ENCODE results near the gene HOXB3.
"Not testable (repeated sequence)": the region's sequence is repeated elsewhere in the genome, so short reads cannot be mapped to it uniquely, and the experiment has no call there.

The HOXB3 gene

DNA sequence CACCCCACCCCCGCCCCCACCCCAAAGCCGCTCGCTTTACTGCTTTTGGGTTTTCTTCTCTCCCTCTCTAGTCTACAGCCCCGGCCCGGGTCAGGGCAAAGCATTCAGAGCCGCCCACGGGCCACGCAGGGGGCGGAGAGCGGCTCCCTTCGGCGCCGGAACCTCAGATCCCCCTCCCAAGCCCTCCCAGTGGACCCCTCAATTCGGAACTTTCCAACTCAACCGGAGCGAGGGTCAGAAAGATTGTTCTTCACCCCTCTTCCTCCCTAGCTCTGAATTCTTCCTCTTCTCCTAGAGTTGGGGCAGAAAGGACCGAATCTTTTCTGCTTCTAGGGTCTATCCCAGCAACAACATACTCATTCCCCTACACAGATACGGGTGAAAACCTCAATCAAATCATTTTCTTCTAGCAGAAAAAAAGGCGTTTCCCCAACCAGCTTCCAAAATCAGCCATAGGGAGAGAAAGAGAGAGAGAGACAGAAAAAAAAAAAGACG is 46.1 kb downstream of the HOXB3 start:
- Mint-ChIP-seq H3K27me3 (ENCODE audit: low read depth) (peaks cover 5% of the 10 kb centered on the region), H3K36me3 (ENCODE audit: low read depth) (peaks cover 24% of the 10 kb centered on the region), H3K4me3 (peak overlapping the region; percentile 96), H3K9me3 (no peaks in the 10 kb centered on the region), H3K4me1 (ENCODE audit: low read depth) (peaks cover 53% of the 10 kb centered on the region), H3K27ac (peak overlapping the region; percentile 95)

DNA sequence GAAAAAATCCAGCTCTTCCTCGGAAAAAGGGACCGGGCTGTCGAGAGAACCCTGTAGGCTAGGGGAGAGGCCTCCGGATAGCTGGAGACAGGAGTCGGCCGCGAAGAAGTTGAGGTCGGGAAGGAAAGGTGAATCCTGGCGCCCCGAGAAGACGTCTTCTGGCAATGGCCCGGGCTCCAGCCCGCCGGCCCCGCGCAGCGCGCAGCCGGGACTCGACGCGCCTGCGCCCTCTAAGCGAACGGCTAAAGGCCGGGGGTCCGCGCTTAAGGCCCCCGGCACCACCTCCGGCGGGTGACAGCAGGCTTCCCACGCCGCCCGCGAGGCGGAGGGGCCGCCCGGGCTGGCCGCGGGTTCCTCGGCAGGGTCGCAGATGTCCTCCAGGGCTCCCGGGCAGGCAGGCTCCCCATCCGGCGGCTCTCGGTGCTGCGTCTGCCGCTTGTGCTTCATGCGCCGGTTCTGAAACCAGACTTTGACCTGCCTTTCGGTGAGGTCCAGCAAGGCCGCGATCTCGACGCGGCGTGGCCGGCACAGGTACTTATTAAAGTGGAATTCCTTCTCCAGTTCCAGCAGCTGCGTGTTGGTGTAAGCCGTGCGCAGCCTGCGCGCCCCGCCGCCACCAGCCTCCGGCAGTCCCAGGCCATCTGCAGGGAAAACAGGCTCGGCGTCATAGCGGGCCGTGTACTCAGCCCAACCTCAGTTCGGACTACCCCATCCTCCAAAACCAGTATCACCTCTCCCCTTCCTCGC is 46.8 kb downstream of the HOXB3 start:
- Mint-ChIP-seq H3K36me3 (ENCODE audit: low read depth) (peaks cover 24% of the 10 kb centered on the region), H3K4me3 (peak overlapping the region; percentile 99), H3K27ac (peak overlapping the region; percentile 97), H3K9me3 (no peaks in the 10 kb centered on the region), H3K4me1 (ENCODE audit: low read depth) (peaks cover 47% of the 10 kb centered on the region), H3K27me3 (ENCODE audit: low read depth) (peaks cover 5% of the 10 kb centered on the region)

DNA sequence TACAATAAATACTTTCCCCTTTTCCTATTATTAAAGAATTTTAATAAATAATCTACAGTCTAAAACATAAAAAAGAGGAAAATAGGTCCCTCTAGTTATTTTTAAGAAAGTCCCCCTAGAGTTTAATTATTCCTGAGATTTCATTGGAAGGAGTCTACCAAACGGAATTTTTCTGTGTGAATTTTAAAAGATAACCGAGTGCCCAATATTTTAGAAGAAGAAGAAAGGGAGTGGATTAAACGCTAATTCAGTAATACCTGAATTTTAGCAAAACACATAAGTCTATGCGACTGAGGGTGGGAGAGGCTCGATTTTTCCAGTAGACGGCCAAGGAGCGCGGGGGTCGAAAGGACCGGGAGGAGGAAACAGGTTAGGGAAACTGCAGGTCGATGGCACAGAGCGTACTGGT is 47.3 kb downstream of the HOXB3 start:
- Mint-ChIP-seq H3K4me1 (ENCODE audit: low read depth) (peaks cover 43% of the 10 kb centered on the region), H3K27ac (peak overlapping the region; percentile 97), H3K4me3 (peak overlapping the region; percentile 99), H3K27me3 (ENCODE audit: low read depth) (peaks cover 5% of the 10 kb centered on the region), H3K9me3 (no peaks in the 10 kb centered on the region), H3K36me3 (ENCODE audit: low read depth) (peaks cover 24% of the 10 kb centered on the region)

DNA sequence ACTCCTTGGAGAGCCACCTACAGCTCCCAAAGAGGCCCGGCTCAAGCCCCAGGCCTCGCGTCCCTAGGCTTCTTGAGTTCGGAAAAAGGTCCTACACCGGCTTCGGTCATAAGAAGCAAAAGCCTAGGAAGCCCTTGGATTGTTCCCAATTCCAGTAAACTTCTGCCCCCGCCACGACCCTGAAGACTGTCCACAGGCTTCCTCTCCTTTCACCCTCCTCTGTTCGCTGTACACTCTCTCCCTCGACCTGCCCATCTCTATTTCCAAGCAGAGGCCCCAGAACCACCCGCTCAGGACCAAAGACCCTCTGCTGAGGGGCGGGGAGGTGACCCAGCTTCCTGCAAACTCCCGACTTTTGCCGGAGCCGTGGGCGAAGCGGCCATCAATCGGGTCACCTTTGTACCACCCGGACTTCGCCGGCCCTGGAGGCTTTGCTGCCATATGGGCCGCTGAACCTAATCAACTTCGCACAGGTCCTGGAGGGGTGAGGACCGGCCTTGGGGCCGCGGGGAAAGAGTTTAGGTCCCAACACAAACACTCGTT is 47.9 kb downstream of the HOXB3 start:
- H3K27ac Mint-ChIP-seq = peak overlapping the region; percentile 99
- H3K36me3 Mint-ChIP-seq (ENCODE audit: low read depth) = peaks cover 24% of the 10 kb centered on the region
- H3K4me3 Mint-ChIP-seq = peak overlapping the region; percentile 99
- H3K27me3 Mint-ChIP-seq (ENCODE audit: low read depth) = peaks cover 5% of the 10 kb centered on the region
- H3K9me3 Mint-ChIP-seq = no peaks in the 10 kb centered on the region
- H3K4me1 Mint-ChIP-seq (ENCODE audit: low read depth) = peaks cover 39% of the 10 kb centered on the region

DNA sequence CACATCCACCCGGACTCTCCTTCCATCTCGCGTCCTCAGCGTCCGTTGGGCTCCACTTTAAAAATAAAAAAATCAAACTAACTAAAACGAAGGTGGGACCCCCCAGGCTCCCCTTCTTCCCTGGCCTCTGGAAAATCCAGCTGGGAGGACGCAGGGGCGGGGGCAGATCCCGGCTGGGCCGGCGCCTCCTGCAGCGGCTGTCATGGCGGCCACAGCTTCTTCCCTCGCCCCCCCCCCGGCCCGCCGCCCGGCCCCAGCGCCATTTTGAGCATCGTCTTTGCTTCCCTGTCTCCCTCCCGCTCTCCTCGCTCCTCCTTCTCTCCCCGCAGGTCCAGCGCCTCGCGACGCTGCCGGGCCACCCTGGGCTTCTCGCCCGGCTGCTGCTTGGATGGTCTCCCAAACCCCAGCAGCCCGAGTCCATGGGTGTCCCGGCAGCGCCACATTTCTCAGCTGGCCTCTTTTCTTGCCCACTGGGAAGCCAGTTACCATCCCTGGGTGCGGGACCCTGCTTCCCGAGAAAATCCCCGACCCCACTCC is 48.4 kb downstream of the HOXB3 start:
- Mint-ChIP-seq H3K4me1 (ENCODE audit: low read depth) (peaks cover 35% of the 10 kb centered on the region), H3K27me3 (ENCODE audit: low read depth) (peaks cover 7% of the 10 kb centered on the region), H3K4me3 (peak overlapping the region; percentile 99), H3K9me3 (no peaks in the 10 kb centered on the region), H3K36me3 (ENCODE audit: low read depth) (peaks cover 24% of the 10 kb centered on the region), H3K27ac (peak overlapping the region; percentile 99)

DNA sequence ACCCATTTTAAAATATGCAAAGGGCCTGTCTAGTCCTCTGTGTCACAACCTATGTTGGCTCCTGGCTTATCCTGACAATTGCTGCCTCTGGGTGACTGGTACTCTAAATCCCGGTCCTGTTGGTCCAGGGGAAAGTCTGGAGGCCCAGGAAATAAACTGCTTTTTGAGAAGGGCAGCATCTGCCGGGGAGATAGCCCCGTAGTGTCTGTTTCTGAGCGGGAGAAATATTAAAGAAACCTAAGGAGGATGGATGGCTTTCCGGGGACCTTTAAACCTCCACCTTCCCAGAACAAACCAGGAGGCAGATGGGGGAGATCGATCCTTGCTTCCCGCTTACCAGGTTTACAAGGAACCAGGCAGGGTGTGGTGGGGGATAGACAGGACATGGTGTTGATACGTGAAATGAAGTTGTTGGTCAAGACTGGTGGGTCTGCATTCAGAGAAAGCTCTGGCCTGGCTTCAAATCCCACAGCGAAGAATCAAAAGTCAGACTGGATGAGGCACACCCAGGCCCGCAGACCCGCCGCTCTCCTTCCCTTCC is 48.9 kb downstream of the HOXB3 start:
- H3K4me3 Mint-ChIP-seq = peak overlapping the region; percentile 99
- peaks cover 30% of the 10 kb centered on the region for H3K4me1 Mint-ChIP-seq (ENCODE audit: low read depth)
- H3K27me3 Mint-ChIP-seq (ENCODE audit: low read depth) = peaks cover 9% of the 10 kb centered on the region
- H3K27ac Mint-ChIP-seq = peak overlapping the region; percentile 99
- H3K36me3 Mint-ChIP-seq (ENCODE audit: low read depth) = peaks cover 24% of the 10 kb centered on the region
- no peaks in the 10 kb centered on the region for H3K9me3 Mint-ChIP-seq

DNA sequence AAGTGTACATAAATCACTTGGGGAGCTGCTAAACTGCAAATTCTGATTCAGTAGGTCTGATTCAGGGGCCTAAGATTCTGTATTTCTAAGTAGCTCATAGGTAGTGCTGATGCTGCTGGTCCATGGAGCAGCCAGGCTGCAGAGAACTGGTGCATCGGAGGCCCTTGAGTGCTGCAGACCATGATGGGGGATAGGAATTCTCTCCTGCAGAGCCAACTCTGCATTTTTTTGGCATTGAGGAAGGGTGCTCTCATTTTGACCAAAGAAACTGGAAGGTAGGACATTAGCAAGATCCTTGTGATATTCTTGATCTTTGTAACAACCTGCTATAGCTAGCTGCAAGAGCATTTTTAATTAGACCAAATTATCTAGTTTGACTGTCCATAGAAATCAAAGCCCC is 49.8 kb downstream of the HOXB3 start:
- peaks cover 22% of the 10 kb centered on the region for H3K4me1 Mint-ChIP-seq (ENCODE audit: low read depth)
- peaks cover 24% of the 10 kb centered on the region for H3K36me3 Mint-ChIP-seq (ENCODE audit: low read depth)
- H3K4me3 Mint-ChIP-seq = peak overlapping the region; percentile 63
- H3K27me3 Mint-ChIP-seq (ENCODE audit: low read depth) = peaks cover 9% of the 10 kb centered on the region
- peak overlapping the region; percentile 72 for H3K27ac Mint-ChIP-seq
- no peaks in the 10 kb centered on the region for H3K9me3 Mint-ChIP-seq

DNA sequence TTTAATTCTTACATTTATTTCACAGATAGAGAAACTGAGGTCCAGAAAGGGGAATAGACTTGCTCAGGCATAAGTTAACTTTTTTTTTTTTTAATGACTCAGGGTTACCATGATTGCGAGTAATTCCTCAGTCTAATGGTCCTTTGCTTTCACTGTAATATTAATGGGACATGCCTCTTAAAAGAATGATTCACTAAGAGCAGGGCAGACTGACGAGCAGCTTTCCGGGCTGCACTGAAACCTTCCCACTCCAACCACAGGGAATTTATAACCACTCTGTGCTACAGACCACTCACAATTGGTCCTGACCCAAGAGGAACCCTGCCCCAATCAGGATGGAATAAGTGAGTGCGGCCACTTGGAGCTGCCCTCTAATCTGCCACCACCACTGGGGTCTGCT is 50.9 kb downstream of the HOXB3 start:
- Mint-ChIP-seq H3K27ac (no peak overlapping the region), H3K9me3 (no peaks in the 10 kb centered on the region), H3K36me3 (ENCODE audit: low read depth) (peaks cover 24% of the 10 kb centered on the region), H3K4me1 (ENCODE audit: low read depth) (peaks cover 20% of the 10 kb centered on the region), H3K4me3 (no peak overlapping the region), H3K27me3 (ENCODE audit: low read depth) (peaks cover 9% of the 10 kb centered on the region)

DNA sequence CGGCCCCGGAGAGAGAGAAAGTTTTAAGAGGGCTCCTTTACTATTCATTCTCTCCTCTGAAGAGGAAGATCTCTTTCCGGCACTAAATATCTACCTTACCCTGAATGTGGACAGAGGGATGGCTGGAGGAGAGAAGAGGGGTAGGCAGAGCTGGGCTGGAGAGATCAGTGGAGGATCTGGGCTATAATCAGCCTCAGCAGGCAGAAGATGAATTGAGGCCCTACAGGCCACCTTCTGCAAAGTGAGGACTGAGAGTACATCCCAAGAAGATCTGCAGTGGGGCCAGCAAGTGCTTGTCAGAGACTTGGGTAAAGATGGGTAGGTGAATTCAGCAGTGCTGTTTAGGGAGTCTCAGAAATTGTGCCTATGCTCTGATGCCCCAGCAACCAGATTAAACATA is 52.7 kb downstream of the HOXB3 start:
- Mint-ChIP-seq H3K36me3 (ENCODE audit: low read depth) (peaks cover 14% of the 10 kb centered on the region), H3K4me3 (no peak overlapping the region), H3K27me3 (ENCODE audit: low read depth) (peaks cover 13% of the 10 kb centered on the region), H3K27ac (no peak overlapping the region), H3K4me1 (ENCODE audit: low read depth) (peaks cover 19% of the 10 kb centered on the region), H3K9me3 (no peaks in the 10 kb centered on the region)

DNA sequence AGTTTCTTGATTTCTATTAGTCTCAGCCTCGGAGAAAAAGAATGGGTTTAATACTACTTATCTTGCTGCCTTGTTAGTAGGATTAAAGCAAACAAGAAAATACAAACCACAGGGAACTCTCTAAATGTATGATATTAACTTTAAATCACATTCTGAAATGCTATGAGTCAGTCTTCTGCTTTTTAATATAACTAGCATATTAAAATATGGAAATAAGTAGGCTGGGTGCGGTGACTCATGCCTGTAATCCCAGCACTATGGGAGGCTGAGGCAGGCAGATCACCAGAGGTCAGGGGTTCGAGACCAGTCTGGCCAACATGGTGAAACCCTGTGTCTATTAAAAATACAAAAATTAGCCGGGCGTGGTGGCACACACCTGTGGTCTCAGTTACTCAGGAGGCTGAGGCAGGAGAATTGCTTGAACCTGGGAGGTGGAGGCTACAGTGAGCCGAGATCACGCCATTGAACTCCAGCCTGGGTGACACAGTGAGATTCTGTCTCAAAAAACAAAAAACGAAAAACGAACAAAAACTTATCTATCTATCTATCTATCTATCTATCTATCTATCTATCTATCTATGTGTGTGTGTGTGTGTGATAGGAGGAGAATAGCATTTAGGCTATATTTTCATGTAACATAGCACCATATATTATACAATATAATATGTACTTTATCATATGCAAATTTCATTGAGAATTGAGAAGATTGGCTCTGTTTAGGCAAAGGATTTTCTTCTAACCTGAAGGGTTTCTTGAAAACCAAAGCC is 54.1 kb downstream of the HOXB3 start:
- peaks cover 11% of the 10 kb centered on the region for H3K4me1 Mint-ChIP-seq (ENCODE audit: low read depth)
- not testable (repeated sequence) for H3K4me3 Mint-ChIP-seq; H3K27ac Mint-ChIP-seq; H3K9me3 Mint-ChIP-seq; H3K36me3 Mint-ChIP-seq (ENCODE audit: low read depth)
- peaks cover 14% of the 10 kb centered on the region for H3K27me3 Mint-ChIP-seq (ENCODE audit: low read depth)

DNA sequence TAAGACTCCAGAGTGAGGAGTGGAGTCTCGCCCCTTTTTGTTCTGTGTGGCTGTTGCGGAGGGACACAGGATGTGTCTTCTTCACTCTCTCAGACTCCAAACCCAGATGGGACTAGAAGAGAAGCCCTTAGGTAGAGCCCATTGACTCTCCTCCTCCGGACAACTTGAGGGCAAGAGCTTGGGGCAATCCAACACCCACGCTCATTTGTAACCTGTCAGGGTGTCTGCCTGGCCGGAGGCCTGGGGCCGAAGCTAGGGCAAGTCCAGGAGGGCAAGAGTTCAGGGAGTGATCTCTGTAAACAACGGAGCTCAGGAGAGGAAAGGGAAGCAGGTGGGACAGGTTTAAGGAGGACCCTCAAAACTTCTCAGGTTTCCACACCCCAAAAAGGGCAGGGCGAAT is 57.8 kb downstream of the HOXB3 start:
- no peaks in the 10 kb centered on the region for H3K36me3 Mint-ChIP-seq (ENCODE audit: low read depth)
- H3K4me1 Mint-ChIP-seq (ENCODE audit: low read depth) = peaks cover 6% of the 10 kb centered on the region
- no peak overlapping the region for H3K27ac Mint-ChIP-seq
- H3K27me3 Mint-ChIP-seq (ENCODE audit: low read depth) = peaks cover 25% of the 10 kb centered on the region
- H3K4me3 Mint-ChIP-seq = no peak overlapping the region
- H3K9me3 Mint-ChIP-seq = no peaks in the 10 kb centered on the region

DNA sequence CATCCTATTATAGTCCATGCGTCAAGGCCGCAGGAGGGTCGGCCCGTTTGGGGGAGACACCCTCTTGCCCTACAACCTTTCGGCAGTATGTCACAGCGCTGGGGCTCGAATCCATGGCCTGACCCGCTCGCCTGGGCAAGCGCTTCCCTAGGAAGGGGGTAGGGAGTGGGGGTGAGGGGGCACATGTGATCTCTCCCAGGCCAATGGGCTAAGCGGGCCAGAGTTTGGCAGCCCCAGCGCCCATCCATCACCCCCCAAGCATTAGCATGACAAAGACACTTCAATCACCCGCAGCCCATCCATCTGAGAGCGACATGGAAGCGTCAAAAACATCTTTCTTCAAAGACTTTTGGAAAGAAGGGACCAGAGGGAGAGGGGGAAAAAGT is 59.2 kb downstream of the HOXB3 start, which contains the start of gene HOXB1:
TSS of gene HOXB1 (minus strand) at position 125 of the 386 bp plus-strand sequence. CDS start at position 18, 107 bp downstream.
- H3K9me3 Mint-ChIP-seq = no peaks in the 10 kb centered on the region
- H3K36me3 Mint-ChIP-seq (ENCODE audit: low read depth) = peaks cover 6% of the 10 kb centered on the region
- H3K27me3 Mint-ChIP-seq (ENCODE audit: low read depth) = peaks cover 30% of the 10 kb centered on the region
- no peak within 1 kb of the TSS for H3K27ac Mint-ChIP-seq
- H3K4me3 Mint-ChIP-seq = no peak within 1 kb of the TSS
- peaks cover 8% of the 10 kb centered on the region for H3K4me1 Mint-ChIP-seq (ENCODE audit: low read depth)

DNA sequence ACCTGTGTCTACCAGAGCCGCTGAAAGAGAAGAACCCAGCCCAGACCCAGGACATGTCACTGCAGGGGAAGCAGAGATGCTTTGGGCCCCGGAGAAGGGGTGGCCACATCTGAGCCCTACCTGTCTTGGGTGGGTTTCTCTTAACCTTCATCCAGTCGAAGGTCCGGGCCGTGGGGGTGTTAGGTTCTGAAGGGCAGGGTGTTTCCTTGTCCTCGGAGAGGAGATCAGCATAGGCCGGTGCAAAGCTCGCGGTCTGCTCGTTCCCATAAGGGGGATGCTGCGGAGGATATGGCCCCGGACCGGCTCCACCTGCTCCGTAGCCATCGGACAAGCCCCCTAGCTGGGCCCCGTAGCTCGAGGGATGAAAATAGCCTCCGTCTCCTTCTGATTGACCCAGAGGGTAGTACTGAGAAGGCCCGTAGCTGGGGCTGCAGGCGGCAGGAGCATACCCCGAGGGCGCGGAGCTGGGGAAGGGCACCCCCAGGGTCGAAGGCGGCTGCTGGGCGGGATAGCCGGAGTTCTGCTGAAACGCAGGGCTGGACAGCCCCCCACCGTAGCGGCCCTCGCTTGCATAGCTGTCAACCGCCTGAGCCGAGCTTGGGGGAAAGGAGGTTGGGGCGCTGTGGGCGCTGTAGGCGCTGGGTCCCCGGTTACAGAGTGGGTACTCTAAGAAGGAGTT is 59.7 kb downstream of the HOXB3 start:
- Mint-ChIP-seq H3K4me1 (ENCODE audit: low read depth) (peaks cover 9% of the 10 kb centered on the region), H3K9me3 (no peaks in the 10 kb centered on the region), H3K27ac (no peak overlapping the region), H3K4me3 (no peak overlapping the region), H3K27me3 (ENCODE audit: low read depth) (peaks cover 35% of the 10 kb centered on the region), H3K36me3 (ENCODE audit: low read depth) (peaks cover 8% of the 10 kb centered on the region)

DNA sequence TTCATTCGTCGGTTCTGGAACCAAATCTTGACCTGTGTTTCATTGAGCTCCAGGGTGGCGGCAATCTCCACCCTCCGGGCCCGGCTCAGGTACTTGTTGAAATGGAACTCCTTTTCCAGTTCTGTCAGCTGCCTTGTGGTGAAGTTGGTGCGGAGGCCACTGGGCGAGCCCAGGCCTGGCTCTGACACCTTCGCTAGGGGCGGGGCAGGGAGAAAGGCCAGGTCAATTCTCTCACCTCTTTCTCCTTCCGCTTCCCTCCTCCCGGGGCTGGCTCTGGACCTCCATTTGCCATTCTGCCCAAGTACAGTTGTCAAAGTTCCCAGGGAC is 60.4 kb downstream of the HOXB3 start:
- no peak overlapping the region for H3K27ac Mint-ChIP-seq
- H3K4me3 Mint-ChIP-seq = no peak overlapping the region
- H3K27me3 Mint-ChIP-seq (ENCODE audit: low read depth) = peaks cover 42% of the 10 kb centered on the region
- H3K4me1 Mint-ChIP-seq (ENCODE audit: low read depth) = peaks cover 9% of the 10 kb centered on the region
- H3K36me3 Mint-ChIP-seq (ENCODE audit: low read depth) = peaks cover 8% of the 10 kb centered on the region
- no peaks in the 10 kb centered on the region for H3K9me3 Mint-ChIP-seq
